BE2C (cell line): ENCODE data around the gene CNPY1. TPM values are rescaled to one million over a fixed set of nuclear protein-coding genes. Genes with fewer than 3 reads are reported as not detected.
"Not testable (repeated sequence)": the region's sequence is repeated elsewhere in the genome, so short reads cannot be mapped to it uniquely, and the experiment has no call there.

ENCODE experiments used
- DNase-seq: peaks from one replicate; pipeline ENCODE4 v3.0.0-alpha.2; 2020
- H3K27me3 ChIP-seq: fragments of 250-450 bp; sonication (Bioruptor Pico); 2 replicates; pipeline ENCODE4 v1.5.1; 2020; ENCODE audit warnings: mild to moderate bottlenecking
- H3K36me3 ChIP-seq: fragments of 250-450 bp; sonication (Bioruptor Pico); 2 replicates; pipeline ENCODE4 v1.5.1; 2020; ENCODE audit warnings: mild to moderate bottlenecking
- H3K4me1 ChIP-seq: fragments of 250-450 bp; sonication (Bioruptor Pico); 2 replicates; pipeline ENCODE4 v1.5.1; 2020
- H3K4me3 ChIP-seq: 2 replicates; pipeline ENCODE4 v1.5.1; 2011; ENCODE audit warnings: low read depth, low read length
- H3K9me3 ChIP-seq: fragments of 250-450 bp; sonication (Bioruptor Pico); 2 replicates; pipeline ENCODE4 v1.5.1; 2020
- CTCF ChIP-seq: IDR thresholded peaks from 2 replicates; pipeline ENCODE4 v1.5.1; 2012; ENCODE audit warnings: mild to moderate bottlenecking, low read depth, low read length
- polyA plus RNA-seq: library from polyadenylated mRNA; unstranded; fragments of >200 nt; gene quantifications from one replicate; pipeline ENCODE4 v1.2.1, GENCODE V29; 2012; ENCODE audit warnings: low read depth, missing spikeins; ENCODE audit not compliant: insufficient read length, insufficient read depth

CNPY1 gene
- polyA plus RNA-seq: not detected

DNA sequence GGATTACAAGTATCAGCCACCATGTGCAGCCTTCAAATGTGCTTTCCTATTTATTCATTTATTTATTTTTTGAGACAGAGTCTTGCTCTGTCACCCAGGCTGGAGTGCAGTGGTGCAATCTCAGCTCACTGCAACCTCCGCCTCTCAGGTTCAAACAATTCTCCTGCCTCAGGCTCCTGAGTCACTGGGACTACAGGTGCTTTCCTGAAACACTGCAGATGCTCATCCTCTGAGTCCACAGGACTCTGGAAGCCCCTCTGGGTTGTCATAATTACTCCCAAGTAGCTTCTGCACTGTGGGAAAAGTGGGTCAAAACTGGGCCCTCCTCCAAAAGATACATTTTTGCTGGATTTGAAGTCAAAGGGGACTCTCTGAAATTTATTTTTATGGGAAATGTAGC lies at the start of gene CNPY1:
TSS of gene CNPY1 (minus strand) at position 111 of the 400 bp plus-strand sequence. CDS start 630 bp downstream, outside the sequence.
- not testable (repeated sequence) for H3K27me3 ChIP-seq, H3K36me3 ChIP-seq, H3K4me3 ChIP-seq, DNase-seq, H3K4me1 ChIP-seq, H3K9me3 ChIP-seq

DNA sequence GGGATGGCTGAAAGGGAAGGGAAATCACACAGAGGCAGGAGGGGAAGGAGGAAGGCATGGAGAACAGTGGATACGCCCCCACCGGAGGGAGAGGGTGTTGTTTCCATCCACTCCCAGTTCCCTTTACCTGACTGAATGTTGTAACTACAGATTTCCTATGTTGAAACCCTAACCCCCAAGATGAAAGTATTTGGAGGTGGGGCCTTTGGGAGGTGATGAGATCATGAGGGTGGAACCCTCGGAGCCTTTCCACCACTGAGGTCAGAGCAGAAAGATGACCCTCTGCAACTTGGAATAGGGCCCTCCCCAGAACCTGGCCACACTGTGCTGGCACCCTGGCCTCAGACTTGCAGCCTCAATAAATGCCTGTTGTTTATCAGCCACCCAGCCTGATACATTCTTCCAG lies 48.6 kb upstream of the CNPY1 start:
- no peak for DNase-seq
- no peak overlapping the region for H3K4me3 ChIP-seq
- H3K36me3 ChIP-seq: no peaks in the 10 kb centered on the region
- peaks cover 5% of the 10 kb centered on the region for H3K27me3 ChIP-seq
- TF ChIP-seq CTCF: no peak
- H3K9me3 ChIP-seq: no peaks in the 10 kb centered on the region
- H3K4me1 ChIP-seq: peaks cover 11% of the 10 kb centered on the region

- H3K27me3 ChIP-seq: no peaks in the 10 kb centered on the region; the same call in 1 of the 2 replicates
- peaks cover 15% of the 10 kb centered on the region for H3K4me1 ChIP-seq
- no peak overlapping the region for H3K4me3 ChIP-seq
- no peak for TF ChIP-seq CTCF
- DNase-seq: no peak
- no peaks in the 10 kb centered on the region for H3K9me3 ChIP-seq
- H3K36me3 ChIP-seq: no peaks in the 10 kb centered on the region
These were observed 47.9 kb upstream of the CNPY1 start for GRCh38 chr7:155594163-155594732.

DNA sequence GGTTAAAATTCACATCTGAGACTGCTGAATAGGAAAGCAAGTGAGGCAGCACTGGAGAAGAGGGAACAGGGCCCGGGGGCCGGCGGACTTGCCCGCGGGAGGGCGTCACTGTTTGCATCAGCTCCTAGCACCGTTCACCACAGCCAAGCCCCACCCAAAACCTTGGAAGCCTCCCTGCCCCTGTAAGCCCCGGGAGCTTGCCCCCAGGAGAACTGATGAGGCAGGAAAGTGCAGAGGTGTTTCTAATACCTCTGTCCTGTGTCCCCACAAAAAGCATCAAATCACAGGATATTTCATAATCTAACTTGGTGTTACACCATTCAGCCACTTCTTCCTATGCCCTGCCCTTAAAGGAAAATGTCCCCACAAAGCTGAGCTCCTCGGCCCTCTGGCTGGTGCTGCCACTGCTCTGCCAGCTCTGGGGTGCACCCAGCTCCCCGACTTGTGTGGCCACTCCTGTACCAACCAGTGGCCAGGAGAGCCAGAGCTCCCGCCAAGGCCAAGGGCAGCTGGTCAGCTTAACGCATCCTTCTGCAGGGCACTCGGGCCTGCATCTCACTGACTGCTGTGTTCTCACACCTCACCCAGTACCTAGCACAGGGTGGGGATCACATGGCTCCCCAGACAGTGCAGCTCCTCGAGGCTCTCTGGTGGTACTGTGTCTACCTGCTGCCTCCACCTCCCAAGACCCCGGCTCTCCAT lies 47.3 kb upstream of the CNPY1 start:
- Histone ChIP-seq H3K27me3 (no peaks in the 10 kb centered on the region), H3K9me3 (no peaks in the 10 kb centered on the region), H3K4me3 (no peak overlapping the region), H3K36me3 (no peaks in the 10 kb centered on the region), H3K4me1 (peaks cover 19% of the 10 kb centered on the region)
- no peak for DNase-seq
- no peak for TF ChIP-seq CTCF

- no peaks in the 10 kb centered on the region for H3K36me3 ChIP-seq
- H3K4me3 ChIP-seq: no peak overlapping the region
- TF ChIP-seq CTCF: no peak
- peaks cover 19% of the 10 kb centered on the region for H3K4me1 ChIP-seq
- H3K9me3 ChIP-seq: no peaks in the 10 kb centered on the region
- DNase-seq: no peak
- no peaks in the 10 kb centered on the region for H3K27me3 ChIP-seq
These were observed 44.9 kb upstream of the CNPY1 start for GRCh38 chr7:155591055-155591775.

GRCh38 chr7:155590215-155591018 lies 44.1 kb upstream of the CNPY1 start:
- Histone ChIP-seq H3K36me3 (no peaks in the 10 kb centered on the region), H3K9me3 (no peaks in the 10 kb centered on the region), H3K4me3 (peak overlapping the region; percentile 30; the same call in 1 of the 2 replicates), H3K27me3 (no peaks in the 10 kb centered on the region), H3K4me1 (peaks cover 23% of the 10 kb centered on the region)
- peak; percentile 88 for DNase-seq
- TF ChIP-seq CTCF: no peak
